Measurements from ENCODE around the gene TOR1AIP2. TPM values are rescaled to one million over a fixed set of nuclear protein-coding genes. Genes with fewer than 3 reads are reported as not detected.

TOR1AIP2 gene
- total RNA-seq, 1 donor from 2014 or later: 92.0 TPM

DNA sequence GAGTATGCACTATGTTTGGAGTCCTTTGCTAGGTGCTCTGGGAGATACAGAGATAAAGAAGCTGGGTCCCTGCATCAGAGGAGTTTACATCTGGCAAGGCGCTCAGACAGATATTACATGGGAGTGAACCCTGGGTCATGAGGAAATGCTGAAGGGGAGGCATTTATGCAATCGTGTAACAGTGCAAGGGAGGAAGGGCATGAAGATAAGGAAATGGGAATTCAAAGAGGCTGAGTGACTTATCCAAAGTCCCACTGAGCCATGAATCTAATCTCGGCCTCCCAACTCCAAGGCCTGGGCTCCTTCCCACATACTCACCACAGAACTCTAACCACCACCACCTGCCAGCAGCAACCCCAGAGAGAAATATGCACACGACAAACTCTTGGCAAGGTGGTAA lies 82.9 kb downstream of the TOR1AIP2 start:
- Histone ChIP-seq H3K4me3 (no peak overlapping the region), H3K9me3 (no peaks in the 10 kb centered on the region), H3K36me3 (no peaks in the 10 kb centered on the region), H3K4me1 (no peaks in the 10 kb centered on the region), H3K27ac (no peak overlapping the region), H3K27me3 (ENCODE audit: low read depth) (no peaks in the 10 kb centered on the region)
- TF ChIP-seq, protein P1, sequence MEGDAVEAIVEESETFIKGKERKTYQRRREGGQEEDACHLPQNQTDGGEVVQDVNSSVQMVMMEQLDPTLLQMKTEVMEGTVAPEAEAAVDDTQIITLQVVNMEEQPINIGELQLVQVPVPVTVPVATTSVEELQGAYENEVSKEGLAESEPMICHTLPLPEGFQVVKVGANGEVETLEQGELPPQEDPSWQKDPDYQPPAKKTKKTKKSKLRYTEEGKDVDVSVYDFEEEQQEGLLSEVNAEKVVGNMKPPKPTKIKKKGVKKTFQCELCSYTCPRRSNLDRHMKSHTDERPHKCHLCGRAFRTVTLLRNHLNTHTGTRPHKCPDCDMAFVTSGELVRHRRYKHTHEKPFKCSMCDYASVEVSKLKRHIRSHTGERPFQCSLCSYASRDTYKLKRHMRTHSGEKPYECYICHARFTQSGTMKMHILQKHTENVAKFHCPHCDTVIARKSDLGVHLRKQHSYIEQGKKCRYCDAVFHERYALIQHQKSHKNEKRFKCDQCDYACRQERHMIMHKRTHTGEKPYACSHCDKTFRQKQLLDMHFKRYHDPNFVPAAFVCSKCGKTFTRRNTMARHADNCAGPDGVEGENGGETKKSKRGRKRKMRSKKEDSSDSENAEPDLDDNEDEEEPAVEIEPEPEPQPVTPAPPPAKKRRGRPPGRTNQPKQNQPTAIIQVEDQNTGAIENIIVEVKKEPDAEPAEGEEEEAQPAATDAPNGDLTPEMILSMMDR (IDR thresholded peaks at IDR 0.05): no peak
- DNase-seq: no peak
- intact Hi-C loops (cut with DNase I): no loop called here
- peak in 1 of 2 donors; percentile 14 for ATAC-seq

DNA sequence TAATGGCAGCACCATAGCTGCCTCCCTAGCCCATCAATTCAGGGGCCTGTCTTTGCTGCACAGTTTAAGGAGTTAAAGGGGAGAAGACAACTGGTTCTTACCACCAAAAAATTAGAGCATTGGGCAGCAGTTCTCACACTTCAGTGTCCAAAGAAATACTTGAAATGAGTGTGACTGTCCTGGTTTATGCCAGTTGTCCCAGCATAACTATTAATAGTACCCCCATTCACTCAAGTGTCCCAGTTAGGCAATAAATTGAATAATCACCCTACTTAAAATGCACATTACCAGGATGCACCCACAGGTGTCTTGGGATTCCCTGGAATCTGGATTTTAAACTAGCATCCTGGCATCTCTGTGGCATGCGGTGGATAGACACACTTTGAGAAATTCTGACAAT lies 83.5 kb downstream of the TOR1AIP2 start:
- no peaks in the 10 kb centered on the region for H3K4me1 ChIP-seq
- no peak overlapping the region for H3K27ac ChIP-seq
- DNase-seq (no peak), ATAC-seq (no peak)
- H3K27me3 ChIP-seq (ENCODE audit: low read depth): no peaks in the 10 kb centered on the region
- H3K36me3 ChIP-seq: no peaks in the 10 kb centered on the region
- H3K4me3 ChIP-seq: no peak overlapping the region
- intact Hi-C loops (cut with DNase I): no loop called here
- TF ChIP-seq, protein P1 (IDR thresholded peaks at IDR 0.05): no peak
- H3K9me3 ChIP-seq: no peaks in the 10 kb centered on the region

DNA sequence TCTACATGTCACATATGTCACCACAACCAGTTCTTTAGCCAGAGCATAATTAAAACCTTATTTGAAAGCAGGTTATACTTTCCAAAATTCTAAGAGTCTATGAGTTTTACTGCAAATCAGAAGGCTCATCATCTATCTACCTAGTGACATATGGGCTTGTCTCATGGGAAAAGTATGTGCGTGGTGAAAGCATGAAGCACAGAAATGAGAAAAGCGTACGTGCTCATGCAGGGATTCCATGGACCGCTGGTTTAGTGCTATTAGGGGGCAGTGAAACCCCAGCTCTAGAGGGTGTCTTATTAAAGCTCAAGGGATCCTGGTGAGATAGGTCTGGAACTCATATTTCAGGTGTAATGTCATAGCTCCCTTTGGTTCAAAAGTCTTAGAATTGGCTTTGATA lies 84.3 kb downstream of the TOR1AIP2 start:
- no peak for ATAC-seq

More for the DNA sequence above, 84.3 kb downstream of the TOR1AIP2 start:
- no peaks in the 10 kb centered on the region for H3K27me3 ChIP-seq (ENCODE audit: low read depth)
- DNase-seq: no peak
- H3K36me3 ChIP-seq: no peaks in the 10 kb centered on the region
- intact Hi-C loops (cut with DNase I): no loop called here
- H3K4me3 ChIP-seq: no peak overlapping the region
- no peak overlapping the region for H3K27ac ChIP-seq
- H3K4me1 ChIP-seq: no peaks in the 10 kb centered on the region
- TF ChIP-seq, protein P1 (IDR thresholded peaks at IDR 0.05): no peak
- H3K9me3 ChIP-seq: no peaks in the 10 kb centered on the region

Other genes with a start within 250 kb of the TOR1AIP2 start
- not detected for gene FAM163A, start 134.5 kb downstream of the TOR1AIP2 start, total RNA-seq
- 67.2 TPM for gene TOR1AIP1, start 4.5 kb upstream of the TOR1AIP2 start, total RNA-seq
- gene CEP350, start 77.0 kb upstream of the TOR1AIP2 start, total RNA-seq: 53.2 TPM

Measured in lower lobe of right lung (tissue), 2 donors.